IMR-90 (cell line): Measurements from ENCODE around the gene ITSN2.

Experiments
- BHLHE40 ChIP-seq: fragments of 150-350 bp; IDR thresholded peaks from 2 replicates; pipeline ENCODE4 v1.6.1; 2016; ENCODE audit warnings: mild to moderate bottlenecking, low read depth, low read length
- CEBPB ChIP-seq: IDR thresholded peaks from 2 replicates; pipeline ENCODE4 v1.6.1; 2012; ENCODE audit warnings: low read depth, low read length, improper control_type of control experiment
- CHD1 ChIP-seq: IDR thresholded peaks from 2 replicates; pipeline ENCODE4 v1.6.1; 2012; ENCODE audit warnings: low read depth, low read length, improper control_type of control experiment
- ELK1 ChIP-seq: fragments of 150-350 bp; IDR thresholded peaks from 2 replicates; pipeline ENCODE4 v1.6.1; 2016; ENCODE audit warnings: low read depth, mild to moderate bottlenecking, low read length, moderate library complexity, borderline replicate concordance
- FOS ChIP-seq: fragments of 150-350 bp; IDR thresholded peaks from 2 replicates; pipeline ENCODE4 v1.6.1; 2016; ENCODE audit warnings: low read depth, low read length
- MAFK ChIP-seq: IDR thresholded peaks from 2 replicates; pipeline ENCODE4 v1.6.1; 2012; ENCODE audit warnings: low read depth, low read length, improper control_type of control experiment
- MXI1 ChIP-seq: IDR thresholded peaks from 2 replicates; pipeline ENCODE4 v1.6.1; 2012; ENCODE audit warnings: low read depth, mild to moderate bottlenecking, low read length, moderate library complexity, borderline replicate concordance
- POLR2A ChIP-seq: IDR thresholded peaks from 2 replicates; pipeline ENCODE4 v1.6.1; 2012; ENCODE audit warnings: mild to moderate bottlenecking, low read depth, low read length
- TF ChIP-seq, protein P1 (sequence below): conservative IDR thresholded peaks from 2 replicates; pipeline ENCODE4 v1.5.1; 2012; ENCODE audit warnings: mild to moderate bottlenecking, low read depth, low read length, improper control_type of control experiment
- TF ChIP-seq, protein P2 (sequence below): fragments of 150-350 bp; IDR thresholded peaks from 2 replicates; pipeline ENCODE4 v1.6.1; 2017; ENCODE audit warnings: mild to moderate bottlenecking, antibody characterized with exemption, low read length, low read depth

- TF ChIP-seq, protein P1, sequence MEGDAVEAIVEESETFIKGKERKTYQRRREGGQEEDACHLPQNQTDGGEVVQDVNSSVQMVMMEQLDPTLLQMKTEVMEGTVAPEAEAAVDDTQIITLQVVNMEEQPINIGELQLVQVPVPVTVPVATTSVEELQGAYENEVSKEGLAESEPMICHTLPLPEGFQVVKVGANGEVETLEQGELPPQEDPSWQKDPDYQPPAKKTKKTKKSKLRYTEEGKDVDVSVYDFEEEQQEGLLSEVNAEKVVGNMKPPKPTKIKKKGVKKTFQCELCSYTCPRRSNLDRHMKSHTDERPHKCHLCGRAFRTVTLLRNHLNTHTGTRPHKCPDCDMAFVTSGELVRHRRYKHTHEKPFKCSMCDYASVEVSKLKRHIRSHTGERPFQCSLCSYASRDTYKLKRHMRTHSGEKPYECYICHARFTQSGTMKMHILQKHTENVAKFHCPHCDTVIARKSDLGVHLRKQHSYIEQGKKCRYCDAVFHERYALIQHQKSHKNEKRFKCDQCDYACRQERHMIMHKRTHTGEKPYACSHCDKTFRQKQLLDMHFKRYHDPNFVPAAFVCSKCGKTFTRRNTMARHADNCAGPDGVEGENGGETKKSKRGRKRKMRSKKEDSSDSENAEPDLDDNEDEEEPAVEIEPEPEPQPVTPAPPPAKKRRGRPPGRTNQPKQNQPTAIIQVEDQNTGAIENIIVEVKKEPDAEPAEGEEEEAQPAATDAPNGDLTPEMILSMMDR = no peak
- TF ChIP-seq BHLHE40 (no peak), POLR2A (no peak), ELK1 (no peak), FOS (no peak), MXI1 (no peak), CHD1 (no peak), MAFK (no peak), CEBPB (no peak)
- TF ChIP-seq, protein P2, sequence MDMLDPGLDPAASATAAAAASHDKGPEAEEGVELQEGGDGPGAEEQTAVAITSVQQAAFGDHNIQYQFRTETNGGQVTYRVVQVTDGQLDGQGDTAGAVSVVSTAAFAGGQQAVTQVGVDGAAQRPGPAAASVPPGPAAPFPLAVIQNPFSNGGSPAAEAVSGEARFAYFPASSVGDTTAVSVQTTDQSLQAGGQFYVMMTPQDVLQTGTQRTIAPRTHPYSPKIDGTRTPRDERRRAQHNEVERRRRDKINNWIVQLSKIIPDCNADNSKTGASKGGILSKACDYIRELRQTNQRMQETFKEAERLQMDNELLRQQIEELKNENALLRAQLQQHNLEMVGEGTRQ = no peak
Observed at GRCh38 chr2:24231461-24231881, 128.9 kb downstream of the ITSN2 start.
